Measurements from ENCODE around the gene TBC1D5. TPM values are rescaled to one million over a fixed set of nuclear protein-coding genes. Genes with fewer than 3 reads are reported as not detected.
"Not testable (repeated sequence)": the region's sequence is repeated elsewhere in the genome, so short reads cannot be mapped to it uniquely, and the experiment has no call there.

The TBC1D5 gene
- total RNA-seq, 1 experiment from 2014 or later: 36.4 TPM

DNA sequence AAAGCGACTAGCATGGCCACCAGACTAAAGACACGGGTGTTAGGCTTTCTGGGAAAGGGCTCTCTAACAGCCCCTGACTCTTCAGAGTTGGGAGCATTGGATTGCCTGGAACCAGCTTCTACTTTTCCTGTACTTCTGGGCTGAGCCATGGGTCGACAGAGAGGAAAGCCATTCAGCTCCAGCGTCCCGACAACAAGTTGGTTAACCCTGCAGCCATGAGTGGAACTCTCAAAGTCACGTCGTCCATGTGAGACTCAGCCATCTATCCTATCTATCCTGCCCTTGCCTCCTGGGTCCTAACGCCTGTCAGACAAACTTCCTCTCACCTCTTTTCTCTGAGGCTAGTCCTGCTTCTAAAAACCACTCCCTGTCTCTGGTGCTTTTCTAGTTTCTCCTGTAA lies 32.6 kb upstream of the TBC1D5 start:
- ChIA-PET CTCF (no interaction called here), POLR2A (no interaction called here)
- Mint-ChIP-seq H3K36me3 (ENCODE audit: insufficient read depth, unreplicated experiment) (no peaks in the 10 kb centered on the region), H3K27me3 (ENCODE audit: insufficient read depth, unreplicated experiment) (peaks cover 4% of the 10 kb centered on the region), H3K9me3 (ENCODE audit: unreplicated experiment) (peaks cover 7% of the 10 kb centered on the region), H3K27ac (ENCODE audit: unreplicated experiment) (no peak overlapping the region), H3K4me1 (ENCODE audit: low read depth, unreplicated experiment) (no peaks in the 10 kb centered on the region), H3K4me3 (ENCODE audit: unreplicated experiment) (no peak overlapping the region)
- H3K27me3 ChIP-seq (replicated peaks; ENCODE audit: control insufficient read depth, insufficient read depth, low read length): no peaks in the 10 kb centered on the region
- intact Hi-C loops (cut with micrococcal nuclease; ENCODE audit: unreplicated experiment): no loop called here
- TF ChIP-seq, protein P1, sequence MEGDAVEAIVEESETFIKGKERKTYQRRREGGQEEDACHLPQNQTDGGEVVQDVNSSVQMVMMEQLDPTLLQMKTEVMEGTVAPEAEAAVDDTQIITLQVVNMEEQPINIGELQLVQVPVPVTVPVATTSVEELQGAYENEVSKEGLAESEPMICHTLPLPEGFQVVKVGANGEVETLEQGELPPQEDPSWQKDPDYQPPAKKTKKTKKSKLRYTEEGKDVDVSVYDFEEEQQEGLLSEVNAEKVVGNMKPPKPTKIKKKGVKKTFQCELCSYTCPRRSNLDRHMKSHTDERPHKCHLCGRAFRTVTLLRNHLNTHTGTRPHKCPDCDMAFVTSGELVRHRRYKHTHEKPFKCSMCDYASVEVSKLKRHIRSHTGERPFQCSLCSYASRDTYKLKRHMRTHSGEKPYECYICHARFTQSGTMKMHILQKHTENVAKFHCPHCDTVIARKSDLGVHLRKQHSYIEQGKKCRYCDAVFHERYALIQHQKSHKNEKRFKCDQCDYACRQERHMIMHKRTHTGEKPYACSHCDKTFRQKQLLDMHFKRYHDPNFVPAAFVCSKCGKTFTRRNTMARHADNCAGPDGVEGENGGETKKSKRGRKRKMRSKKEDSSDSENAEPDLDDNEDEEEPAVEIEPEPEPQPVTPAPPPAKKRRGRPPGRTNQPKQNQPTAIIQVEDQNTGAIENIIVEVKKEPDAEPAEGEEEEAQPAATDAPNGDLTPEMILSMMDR (IDR thresholded peaks at IDR 0.05; ENCODE audit: insufficient read depth in 1 of 2, low read depth in 1 of 2, low read length in 1 of 2, severe bottlenecking in 1 of 2, unreplicated experiment in 1 of 2): no peak
- H3K4me1 ChIP-seq: no peaks in the 10 kb centered on the region
- BruUV-seq (replicated peaks): no TSS peak
- H3K36me3 ChIP-seq (ENCODE audit: control insufficient read depth, insufficient read depth, low read length): no peaks in the 10 kb centered on the region
- DNase-seq: no peak
- no peak overlapping the region for H3K4me3 ChIP-seq (ENCODE audit: low read depth, low read length)
- H3K9me3 ChIP-seq: no peaks in the 10 kb centered on the region

DNA sequence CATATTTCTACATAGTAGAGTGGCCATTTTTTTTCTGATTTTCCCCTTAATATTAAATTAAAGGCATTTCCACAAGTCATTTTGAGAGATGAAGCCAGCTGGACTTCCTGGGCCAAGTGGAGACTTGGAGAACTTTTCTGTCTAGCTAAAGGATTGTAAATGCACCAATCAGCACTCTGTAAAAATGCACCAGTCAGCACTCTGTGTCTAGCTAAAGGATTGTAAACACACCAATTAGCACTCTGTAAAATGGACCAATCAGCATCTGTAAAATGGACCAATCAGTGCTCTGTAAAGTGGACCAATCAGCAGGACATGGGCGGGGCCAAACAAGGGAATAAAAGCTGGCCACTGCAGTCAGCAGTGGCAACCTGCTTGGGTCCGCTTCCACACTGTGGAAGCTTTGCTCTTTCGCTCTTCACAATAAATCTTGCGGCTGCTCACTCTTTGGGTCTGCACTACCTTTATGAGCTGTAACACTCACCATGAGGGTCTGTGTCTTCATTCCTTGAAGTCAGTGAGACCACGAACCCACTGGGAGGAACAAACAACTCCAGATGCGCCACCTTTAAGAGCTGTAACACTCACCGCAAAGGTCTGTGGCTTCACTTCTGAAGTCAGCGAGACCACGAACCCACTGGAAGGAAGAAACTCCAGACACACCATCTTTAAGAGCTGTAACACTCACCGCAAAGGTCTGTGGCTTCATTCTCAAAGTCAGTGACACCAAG lies 31.9 kb upstream of the TBC1D5 start:
- DNase-seq; H3K4me3 Mint-ChIP-seq (ENCODE audit: unreplicated experiment); H3K36me3 ChIP-seq (ENCODE audit: control insufficient read depth, insufficient read depth, low read length); H3K4me1 Mint-ChIP-seq (ENCODE audit: low read depth, unreplicated experiment); BruUV-seq (replicated peaks); H3K27me3 ChIP-seq (replicated peaks; ENCODE audit: control insufficient read depth, insufficient read depth, low read length); intact Hi-C loops (cut with micrococcal nuclease; ENCODE audit: unreplicated experiment); CTCF ChIA-PET; H3K4me1 ChIP-seq; H3K27me3 Mint-ChIP-seq (ENCODE audit: insufficient read depth, unreplicated experiment); H3K4me3 ChIP-seq (ENCODE audit: low read depth, low read length); H3K9me3 Mint-ChIP-seq (ENCODE audit: unreplicated experiment); H3K27ac Mint-ChIP-seq (ENCODE audit: unreplicated experiment); H3K36me3 Mint-ChIP-seq (ENCODE audit: insufficient read depth, unreplicated experiment); H3K9me3 ChIP-seq: not testable (repeated sequence)
- POLR2A ChIA-PET: interaction anchor here (0.9 kb wide), 1 partner anchor 32 kb away, joined by 6 read pairs; the partner anchor contains the start of gene TBC1D5

DNA sequence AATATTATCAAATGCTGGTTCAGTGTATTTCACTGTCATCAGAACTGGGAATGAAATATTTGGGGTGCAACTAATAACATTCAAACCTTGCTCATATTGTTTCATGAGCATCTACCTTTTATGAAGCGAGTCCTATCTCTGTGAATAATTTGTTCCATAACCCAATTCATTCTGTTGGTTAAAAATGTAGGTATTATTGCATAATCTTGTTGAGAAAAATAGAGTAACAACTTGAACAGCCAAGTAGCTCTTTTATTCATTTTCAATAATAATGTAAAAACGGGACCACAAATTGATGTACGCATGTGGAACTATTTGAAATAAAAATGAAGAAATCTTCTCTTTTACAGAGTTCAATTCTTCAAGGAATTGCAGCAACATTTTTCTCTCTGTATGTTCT lies 30.1 kb upstream of the TBC1D5 start:
- no peaks in the 10 kb centered on the region for H3K9me3 ChIP-seq
- H3K4me3 ChIP-seq (ENCODE audit: low read depth, low read length): no peak overlapping the region
- no peaks in the 10 kb centered on the region for H3K4me1 ChIP-seq
- no peak overlapping the region for H3K4me3 Mint-ChIP-seq (ENCODE audit: unreplicated experiment)
- H3K36me3 ChIP-seq (ENCODE audit: control insufficient read depth, insufficient read depth, low read length): no peaks in the 10 kb centered on the region
- H3K27me3 Mint-ChIP-seq (ENCODE audit: insufficient read depth, unreplicated experiment): no peaks in the 10 kb centered on the region
- TF ChIP-seq, protein P1 (IDR thresholded peaks at IDR 0.05; ENCODE audit: insufficient read depth in 1 of 2, low read depth in 1 of 2, low read length in 1 of 2, severe bottlenecking in 1 of 2, unreplicated experiment in 1 of 2): no peak
- no peaks in the 10 kb centered on the region for H3K9me3 Mint-ChIP-seq (ENCODE audit: unreplicated experiment)
- CTCF ChIA-PET: no interaction called here
- no peak overlapping the region for H3K27ac Mint-ChIP-seq (ENCODE audit: unreplicated experiment)
- POLR2A ChIA-PET: no interaction called here
- intact Hi-C loops (cut with micrococcal nuclease; ENCODE audit: unreplicated experiment): no loop called here
- H3K27me3 ChIP-seq (replicated peaks; ENCODE audit: control insufficient read depth, insufficient read depth, low read length): no peaks in the 10 kb centered on the region
- H3K4me1 Mint-ChIP-seq (ENCODE audit: low read depth, unreplicated experiment): no peaks in the 10 kb centered on the region
- BruUV-seq (replicated peaks): no TSS peak
- no peaks in the 10 kb centered on the region for H3K36me3 Mint-ChIP-seq (ENCODE audit: insufficient read depth, unreplicated experiment)
- DNase-seq: no peak
